ENCODE results near the gene UAP1L1. TPM values are rescaled to one million over a fixed set of nuclear protein-coding genes. Genes with fewer than 3 reads are reported as not detected.

UAP1L1 gene
- total RNA-seq, 1 donor, result 36.9 TPM

- peak; percentile 91 for DNase-seq (ENCODE audit: insufficient read length, low spot score, missing footprints)
- Histone ChIP-seq H3K4me3 (ENCODE audit: insufficient read depth, low read length) (peak overlapping the region; percentile 79), H4K20me1 (ENCODE audit: insufficient read depth, low read length) (peaks cover 6% of the 10 kb centered on the region), H3K4me2 (ENCODE audit: insufficient read depth, low read length) (peak overlapping the region; percentile 85), H3K4me1 (ENCODE audit: insufficient read depth, low read length) (peaks cover 7% of the 10 kb centered on the region), H3K27ac (ENCODE audit: low read depth, low read length) (no peak overlapping the region), H3K9me3 (ENCODE audit: low read depth, low read length) (no peaks in the 10 kb centered on the region), H2AFZ (ENCODE audit: low read length) (no peak overlapping the region), H3K27me3 (ENCODE audit: insufficient read depth, low read length) (no peaks in the 10 kb centered on the region), H3K79me2 (ENCODE audit: insufficient read depth, low read length) (peaks cover 42% of the 10 kb centered on the region), H3K36me3 (ENCODE audit: insufficient read depth, low read length) (peaks cover 23% of the 10 kb centered on the region)
- TF ChIP-seq, protein P1, sequence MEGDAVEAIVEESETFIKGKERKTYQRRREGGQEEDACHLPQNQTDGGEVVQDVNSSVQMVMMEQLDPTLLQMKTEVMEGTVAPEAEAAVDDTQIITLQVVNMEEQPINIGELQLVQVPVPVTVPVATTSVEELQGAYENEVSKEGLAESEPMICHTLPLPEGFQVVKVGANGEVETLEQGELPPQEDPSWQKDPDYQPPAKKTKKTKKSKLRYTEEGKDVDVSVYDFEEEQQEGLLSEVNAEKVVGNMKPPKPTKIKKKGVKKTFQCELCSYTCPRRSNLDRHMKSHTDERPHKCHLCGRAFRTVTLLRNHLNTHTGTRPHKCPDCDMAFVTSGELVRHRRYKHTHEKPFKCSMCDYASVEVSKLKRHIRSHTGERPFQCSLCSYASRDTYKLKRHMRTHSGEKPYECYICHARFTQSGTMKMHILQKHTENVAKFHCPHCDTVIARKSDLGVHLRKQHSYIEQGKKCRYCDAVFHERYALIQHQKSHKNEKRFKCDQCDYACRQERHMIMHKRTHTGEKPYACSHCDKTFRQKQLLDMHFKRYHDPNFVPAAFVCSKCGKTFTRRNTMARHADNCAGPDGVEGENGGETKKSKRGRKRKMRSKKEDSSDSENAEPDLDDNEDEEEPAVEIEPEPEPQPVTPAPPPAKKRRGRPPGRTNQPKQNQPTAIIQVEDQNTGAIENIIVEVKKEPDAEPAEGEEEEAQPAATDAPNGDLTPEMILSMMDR (IDR thresholded peaks at IDR 0.05; ENCODE audit: extremely low read depth, low read depth, low read length), result no peak
Observed at GRCh38 chr9:137077758-137078693, 709 bp downstream of the UAP1L1 start.

- TF ChIP-seq, protein P1 (IDR thresholded peaks at IDR 0.05; ENCODE audit: extremely low read depth, low read depth, low read length), result no peak
- H4K20me1 ChIP-seq (ENCODE audit: insufficient read depth, low read length), result peaks cover 6% of the 10 kb centered on the region
- H3K27me3 ChIP-seq (ENCODE audit: insufficient read depth, low read length), result no peaks in the 10 kb centered on the region
- H3K9me3 ChIP-seq (ENCODE audit: low read depth, low read length), result no peaks in the 10 kb centered on the region
- peaks cover 42% of the 10 kb centered on the region for H3K79me2 ChIP-seq (ENCODE audit: insufficient read depth, low read length)
- peak overlapping the region; percentile 79 for H3K4me3 ChIP-seq (ENCODE audit: insufficient read depth, low read length)
- H3K27ac ChIP-seq (ENCODE audit: low read depth, low read length), result no peak overlapping the region
- H3K4me1 ChIP-seq (ENCODE audit: insufficient read depth, low read length), result peaks cover 14% of the 10 kb centered on the region
- peaks cover 23% of the 10 kb centered on the region for H3K36me3 ChIP-seq (ENCODE audit: insufficient read depth, low read length)
- peak; percentile 73 for DNase-seq (ENCODE audit: insufficient read length, low spot score, missing footprints)
- H3K4me2 ChIP-seq (ENCODE audit: insufficient read depth, low read length), result peak overlapping the region; percentile 85
- H2AFZ ChIP-seq (ENCODE audit: low read length), result no peak overlapping the region
Observed at GRCh38 chr9:137078701-137079400, 1.5 kb downstream of the UAP1L1 start.

DNA sequence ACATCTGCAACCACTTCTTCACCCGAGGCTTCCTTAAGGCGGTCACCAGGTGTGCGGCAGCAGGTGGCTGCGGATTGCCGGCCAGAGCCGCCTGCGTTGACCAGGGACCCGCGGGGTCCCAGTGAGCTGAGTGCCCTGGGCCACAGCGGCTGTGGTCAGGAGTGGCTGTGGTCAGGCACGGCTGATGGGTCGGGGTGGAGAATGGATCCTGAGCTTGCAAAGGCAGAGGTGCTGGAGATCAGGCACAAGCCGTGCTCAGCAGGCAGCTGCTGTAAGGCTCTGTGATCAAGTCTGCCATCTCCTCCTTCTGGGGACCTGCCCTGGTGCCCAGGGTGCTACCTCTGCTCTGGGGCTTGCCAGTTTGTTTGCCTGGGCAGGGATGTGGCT lies 2.1 kb downstream of the UAP1L1 start:
- H3K36me3 ChIP-seq (ENCODE audit: insufficient read depth, low read length), result peaks cover 23% of the 10 kb centered on the region
- no peak overlapping the region for H3K27ac ChIP-seq (ENCODE audit: low read depth, low read length)
- no peak overlapping the region for H3K4me2 ChIP-seq (ENCODE audit: insufficient read depth, low read length)
- no peaks in the 10 kb centered on the region for H3K27me3 ChIP-seq (ENCODE audit: insufficient read depth, low read length)
- H3K9me3 ChIP-seq (ENCODE audit: low read depth, low read length), result no peaks in the 10 kb centered on the region
- TF ChIP-seq, protein P1 (IDR thresholded peaks at IDR 0.05; ENCODE audit: extremely low read depth, low read depth, low read length), result no peak
- peaks cover 6% of the 10 kb centered on the region for H4K20me1 ChIP-seq (ENCODE audit: insufficient read depth, low read length)
- no peak overlapping the region for H3K4me3 ChIP-seq (ENCODE audit: insufficient read depth, low read length)
- peaks cover 20% of the 10 kb centered on the region for H3K4me1 ChIP-seq (ENCODE audit: insufficient read depth, low read length)
- peaks cover 42% of the 10 kb centered on the region for H3K79me2 ChIP-seq (ENCODE audit: insufficient read depth, low read length)
- H2AFZ ChIP-seq (ENCODE audit: low read length), result no peak overlapping the region
- DNase-seq (ENCODE audit: insufficient read length, low spot score, missing footprints), result peak; percentile 67

All from osteoblast (primary cell).